Measurements from ENCODE around the gene FAU. TPM values are rescaled to one million over a fixed set of nuclear protein-coding genes. Genes with fewer than 3 reads are reported as not detected.

FAU gene
- total and polyA plus RNA-seq, 2 of the 13 experiments (the other 11 are each of a cell fraction or from before 2014, with no cell fraction given): 374 to 869 TPM

- TF ChIP-seq, protein P1, sequence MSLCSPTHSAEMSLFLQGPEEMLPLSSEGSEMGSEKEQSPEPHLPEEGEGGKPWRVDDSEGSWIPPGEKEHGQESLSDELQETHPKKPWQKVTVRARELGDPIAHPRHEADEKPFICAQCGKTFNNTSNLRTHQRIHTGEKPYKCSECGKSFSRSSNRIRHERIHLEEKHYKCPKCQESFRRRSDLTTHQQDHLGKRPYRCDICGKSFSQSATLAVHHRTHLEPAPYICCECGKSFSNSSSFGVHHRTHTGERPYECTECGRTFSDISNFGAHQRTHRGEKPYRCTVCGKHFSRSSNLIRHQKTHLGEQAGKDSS (CRISPR knock-in tag; IDR thresholded peaks at IDR 0.05; ENCODE audit: borderline replicate concordance, low read depth): 0 out of 2 replicates have a peak, but pooled peaks have one; percentile 24
- TF ChIP-seq ISX (CRISPR knock-in tag; conservative IDR thresholded peaks at IDR 0.05) (no peak), ZNF564 (CRISPR knock-in tag; IDR thresholded peaks at IDR 0.05) (no peak), MTERF4 (CRISPR knock-in tag; IDR thresholded peaks at IDR 0.05) (no peak), HMGXB4 (CRISPR knock-in tag; IDR thresholded peaks at IDR 0.05; ENCODE audit: borderline replicate concordance in 1 of 2, low read depth in 1 of 2) (peak in 1 of 2 experiments; percentile 52; a peak in 1 of 4 replicates), YEATS2 (CRISPR knock-in tag; IDR thresholded peaks at IDR 0.05; ENCODE audit: borderline replicate concordance) (peak; percentile 45; the same call in 1 of the 2 replicates), ARID3A (IDR thresholded peaks at IDR 0.05; ENCODE audit: low read depth, low read length) (0 out of 2 replicates have a peak, but pooled peaks have one; percentile 63), ZFP82 (CRISPR knock-in tag; IDR thresholded peaks at IDR 0.05; ENCODE audit: borderline replicate concordance) (no peak), SIX4 (CRISPR knock-in tag; IDR thresholded peaks at IDR 0.05) (no peak), CEBPB (IDR thresholded peaks at IDR 0.05; ENCODE audit: borderline replicate concordance, low read depth, low read length) (no peak), ZNF263 (CRISPR knock-in tag; IDR thresholded peaks at IDR 0.05) (no peak), ZMYM4 (CRISPR knock-in tag; IDR thresholded peaks at IDR 0.05) (0 out of 2 replicates have a peak, but pooled peaks have one; percentile 40), NCOR1 (IDR thresholded peaks at IDR 0.05; ENCODE audit: borderline replicate concordance, low read length) (peak; percentile 81), RORA (CRISPR knock-in tag; IDR thresholded peaks at IDR 0.05) (no peak), NONO (IDR thresholded peaks at IDR 0.05) (no peak), NONO (CRISPR knock-in tag; conservative IDR thresholded peaks at IDR 0.05) (0 out of 2 replicates have a peak, but pooled peaks have one; percentile 15), SRSF9 (IDR thresholded peaks at IDR 0.05; ENCODE audit: borderline replicate concordance, insufficient read depth, low read depth, low read length, poor library complexity, severe bottlenecking) (no peak), GATAD2A (CRISPR knock-in tag; IDR thresholded peaks at IDR 0.05) (peak; percentile 90)
- TF ChIP-seq, protein P2, sequence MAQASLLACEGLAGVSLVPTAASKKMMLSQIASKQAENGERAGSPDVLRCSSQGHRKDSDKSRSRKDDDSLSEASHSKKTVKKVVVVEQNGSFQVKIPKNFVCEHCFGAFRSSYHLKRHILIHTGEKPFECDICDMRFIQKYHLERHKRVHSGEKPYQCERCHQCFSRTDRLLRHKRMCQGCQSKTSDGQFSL (CRISPR knock-in tag; IDR thresholded peaks at IDR 0.05): no peak
- TF ChIP-seq, protein P3, sequence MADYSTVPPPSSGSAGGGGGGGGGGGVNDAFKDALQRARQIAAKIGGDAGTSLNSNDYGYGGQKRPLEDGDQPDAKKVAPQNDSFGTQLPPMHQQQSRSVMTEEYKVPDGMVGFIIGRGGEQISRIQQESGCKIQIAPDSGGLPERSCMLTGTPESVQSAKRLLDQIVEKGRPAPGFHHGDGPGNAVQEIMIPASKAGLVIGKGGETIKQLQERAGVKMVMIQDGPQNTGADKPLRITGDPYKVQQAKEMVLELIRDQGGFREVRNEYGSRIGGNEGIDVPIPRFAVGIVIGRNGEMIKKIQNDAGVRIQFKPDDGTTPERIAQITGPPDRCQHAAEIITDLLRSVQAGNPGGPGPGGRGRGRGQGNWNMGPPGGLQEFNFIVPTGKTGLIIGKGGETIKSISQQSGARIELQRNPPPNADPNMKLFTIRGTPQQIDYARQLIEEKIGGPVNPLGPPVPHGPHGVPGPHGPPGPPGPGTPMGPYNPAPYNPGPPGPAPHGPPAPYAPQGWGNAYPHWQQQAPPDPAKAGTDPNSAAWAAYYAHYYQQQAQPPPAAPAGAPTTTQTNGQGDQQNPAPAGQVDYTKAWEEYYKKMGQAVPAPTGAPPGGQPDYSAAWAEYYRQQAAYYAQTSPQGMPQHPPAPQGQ (CRISPR knock-in tag; IDR thresholded peaks at IDR 0.05; ENCODE audit: borderline replicate concordance): no peak
Observed at GRCh38 chr11:65165410-65166317, 43.7 kb upstream of the FAU start (continued).

Data from HepG2 (cell line).